ENCODE measurements around the gene TCEAL2.
"Not testable (repeated sequence)": the region's sequence is repeated elsewhere in the genome, so short reads cannot be mapped to it uniquely, and the experiment has no call there.

Gene TCEAL2

GRCh38 chrX:102126863-102127262 is 1.4 kb downstream of the TCEAL2 start:
- no peaks in the 10 kb centered on the region for H3K4me1 ChIP-seq (ENCODE audit: control insufficient read depth in 1 of 2, insufficient read depth in 1 of 2, low read depth in 1 of 2, low read length in 1 of 2)
- no peak for TF ChIP-seq CTCF (IDR thresholded peaks at IDR 0.05)
- H3K9me3 ChIP-seq, result no peaks in the 10 kb centered on the region
- no peak overlapping the region for H3K27ac ChIP-seq
- no peaks in the 10 kb centered on the region for H3K36me3 ChIP-seq
- H3K4me3 ChIP-seq (ENCODE audit: low read depth in 1 of 2, low read length in 1 of 2), result no peak overlapping the region
- H3K27me3 ChIP-seq, result peaks cover 62% of the 10 kb centered on the region

- H3K4me1 ChIP-seq (ENCODE audit: control insufficient read depth in 1 of 2, insufficient read depth in 1 of 2, low read depth in 1 of 2, low read length in 1 of 2), result no peaks in the 10 kb centered on the region
- H3K27ac ChIP-seq, result no peak overlapping the region
- peaks cover 41% of the 10 kb centered on the region for H3K27me3 ChIP-seq
- no peak for TF ChIP-seq CTCF (IDR thresholded peaks at IDR 0.05)
- no peak overlapping the region for H3K4me3 ChIP-seq (ENCODE audit: low read depth in 1 of 2, low read length in 1 of 2)
- no peaks in the 10 kb centered on the region for H3K36me3 ChIP-seq
- no peaks in the 10 kb centered on the region for H3K9me3 ChIP-seq
These were observed 4.0 kb downstream of the TCEAL2 start for GRCh38 chrX:102129473-102129872.

- Histone ChIP-seq H3K4me3 (ENCODE audit: low read depth in 1 of 2, low read length in 1 of 2) (no peak overlapping the region), H3K9me3 (no peaks in the 10 kb centered on the region), H3K4me1 (ENCODE audit: control insufficient read depth in 1 of 2, insufficient read depth in 1 of 2, low read depth in 1 of 2, low read length in 1 of 2) (no peaks in the 10 kb centered on the region), H3K27ac (no peak overlapping the region), H3K36me3 (no peaks in the 10 kb centered on the region), H3K27me3 (peaks cover 18% of the 10 kb centered on the region)
- TF ChIP-seq CTCF (IDR thresholded peaks at IDR 0.05), result no peak
These were observed 12.6 kb downstream of the TCEAL2 start for GRCh38 chrX:102138064-102138463.

GRCh38 chrX:102140876-102141275 is 15.4 kb downstream of the TCEAL2 start:
- not testable (repeated sequence) for H3K9me3 ChIP-seq, H3K27ac ChIP-seq

GRCh38 chrX:102141631-102142030 is 16.2 kb downstream of the TCEAL2 start:
- not testable (repeated sequence) for H3K36me3 ChIP-seq; H3K9me3 ChIP-seq; H3K4me3 ChIP-seq (ENCODE audit: low read depth in 1 of 2, low read length in 1 of 2); H3K4me1 ChIP-seq (ENCODE audit: control insufficient read depth in 1 of 2, insufficient read depth in 1 of 2, low read depth in 1 of 2, low read length in 1 of 2); H3K27ac ChIP-seq
- H3K27me3 ChIP-seq, result peaks cover 26% of the 10 kb centered on the region

More at GRCh38 chrX:102140876-102141275, 15.4 kb downstream of the TCEAL2 start:
- not testable (repeated sequence) for H3K4me3 ChIP-seq (ENCODE audit: low read depth in 1 of 2, low read length in 1 of 2); H3K4me1 ChIP-seq (ENCODE audit: control insufficient read depth in 1 of 2, insufficient read depth in 1 of 2, low read depth in 1 of 2, low read length in 1 of 2); H3K36me3 ChIP-seq
- H3K27me3 ChIP-seq, result peaks cover 26% of the 10 kb centered on the region

- H3K36me3 ChIP-seq; H3K4me1 ChIP-seq (ENCODE audit: control insufficient read depth in 1 of 2, insufficient read depth in 1 of 2, low read depth in 1 of 2, low read length in 1 of 2); H3K27ac ChIP-seq; H3K9me3 ChIP-seq; H3K4me3 ChIP-seq (ENCODE audit: low read depth in 1 of 2, low read length in 1 of 2): not testable (repeated sequence)
- H3K27me3 ChIP-seq, result peaks cover 26% of the 10 kb centered on the region
These were observed 16.8 kb downstream of the TCEAL2 start, which contains the start of gene TCEAL6 for GRCh38 chrX:102142274-102142673. TSS of gene TCEAL6 (minus strand) at chrX:102142481.

GRCh38 chrX:102154218-102154860 is 28.9 kb downstream of the TCEAL2 start:
- Histone ChIP-seq H3K27me3 (peaks cover 31% of the 10 kb centered on the region), H3K9me3 (no peaks in the 10 kb centered on the region), H3K4me1 (ENCODE audit: control insufficient read depth in 1 of 2, insufficient read depth in 1 of 2, low read depth in 1 of 2, low read length in 1 of 2) (no peaks in the 10 kb centered on the region), H3K27ac (no peak overlapping the region), H3K36me3 (no peaks in the 10 kb centered on the region), H3K4me3 (ENCODE audit: low read depth in 1 of 2, low read length in 1 of 2) (no peak overlapping the region)
- TF ChIP-seq CTCF (IDR thresholded peaks at IDR 0.05), result no peak
